ENCODE measurements around the gene SLC8B1.

DNA sequence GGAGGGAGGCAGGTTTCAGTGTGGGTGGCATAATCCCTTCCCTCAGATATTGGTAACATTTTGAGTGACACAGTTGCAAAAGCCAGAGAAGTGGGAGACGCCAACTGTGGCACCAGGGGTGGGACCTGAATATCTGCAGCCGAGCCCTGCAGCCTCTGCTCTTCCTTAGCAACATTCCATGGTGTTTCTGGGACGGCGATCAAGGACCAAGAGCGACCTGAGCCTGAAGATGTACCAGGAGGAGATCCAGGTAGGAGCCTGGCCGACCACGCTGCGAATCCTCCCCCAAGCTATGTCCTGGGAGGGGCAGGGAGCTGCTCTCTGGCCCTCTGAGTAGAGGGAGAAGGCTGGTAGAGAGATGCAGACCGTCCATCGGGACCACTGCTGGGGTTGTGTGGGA is 41.8 kb downstream of the SLC8B1 start:
- TF ChIP-seq, protein P1, sequence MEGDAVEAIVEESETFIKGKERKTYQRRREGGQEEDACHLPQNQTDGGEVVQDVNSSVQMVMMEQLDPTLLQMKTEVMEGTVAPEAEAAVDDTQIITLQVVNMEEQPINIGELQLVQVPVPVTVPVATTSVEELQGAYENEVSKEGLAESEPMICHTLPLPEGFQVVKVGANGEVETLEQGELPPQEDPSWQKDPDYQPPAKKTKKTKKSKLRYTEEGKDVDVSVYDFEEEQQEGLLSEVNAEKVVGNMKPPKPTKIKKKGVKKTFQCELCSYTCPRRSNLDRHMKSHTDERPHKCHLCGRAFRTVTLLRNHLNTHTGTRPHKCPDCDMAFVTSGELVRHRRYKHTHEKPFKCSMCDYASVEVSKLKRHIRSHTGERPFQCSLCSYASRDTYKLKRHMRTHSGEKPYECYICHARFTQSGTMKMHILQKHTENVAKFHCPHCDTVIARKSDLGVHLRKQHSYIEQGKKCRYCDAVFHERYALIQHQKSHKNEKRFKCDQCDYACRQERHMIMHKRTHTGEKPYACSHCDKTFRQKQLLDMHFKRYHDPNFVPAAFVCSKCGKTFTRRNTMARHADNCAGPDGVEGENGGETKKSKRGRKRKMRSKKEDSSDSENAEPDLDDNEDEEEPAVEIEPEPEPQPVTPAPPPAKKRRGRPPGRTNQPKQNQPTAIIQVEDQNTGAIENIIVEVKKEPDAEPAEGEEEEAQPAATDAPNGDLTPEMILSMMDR (IDR thresholded peaks at IDR 0.05), result no peak
- no peak for TF ChIP-seq EZH2 (IDR thresholded peaks at IDR 0.05)
